Measurements from ENCODE around the gene SLC35B2. TPM values are rescaled to one million over a fixed set of nuclear protein-coding genes. Genes with fewer than 3 reads are reported as not detected.

Gene SLC35B2
- polyA plus RNA-seq, 1 experiment = 83.5 TPM

DNA sequence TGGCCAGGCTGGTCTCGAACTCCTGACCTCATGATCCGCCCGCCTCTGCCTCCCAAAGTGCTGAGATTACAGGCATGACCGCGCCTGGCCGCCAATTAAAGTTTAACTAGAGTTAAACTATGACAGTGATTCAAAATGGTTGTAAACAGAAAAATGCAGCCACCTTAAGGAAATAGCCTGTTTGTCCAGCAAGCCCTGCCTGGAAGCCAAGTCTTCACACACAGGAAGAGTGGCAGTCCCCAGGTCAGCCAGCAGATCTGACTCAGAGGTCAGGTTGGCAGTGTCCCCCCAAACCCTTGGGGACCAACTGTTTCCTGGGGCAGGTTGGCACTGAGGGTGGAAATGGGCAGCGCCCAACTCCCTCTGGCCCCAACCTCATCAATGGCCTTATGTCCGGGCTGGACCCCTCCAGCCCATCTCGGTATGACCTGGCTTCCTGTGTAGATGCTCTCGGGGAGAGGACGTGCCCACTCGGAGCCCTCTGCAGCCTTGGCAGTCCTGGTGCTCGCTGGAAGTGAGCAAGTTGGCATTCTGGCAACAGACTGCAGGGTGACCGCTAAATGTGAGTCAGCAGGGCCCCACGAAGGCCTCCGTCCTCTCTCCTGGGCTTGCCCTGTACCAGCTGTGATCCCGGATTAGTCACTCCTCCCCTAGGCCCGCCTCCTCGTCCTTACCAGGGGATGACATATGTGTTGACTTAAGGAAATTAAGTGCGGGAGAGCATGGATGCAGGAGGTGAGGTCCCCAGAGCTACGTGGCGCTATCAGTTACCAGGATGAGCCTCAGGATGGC, 20.1 kb downstream of the SLC35B2 start:
- TF ChIP-seq, protein P1, sequence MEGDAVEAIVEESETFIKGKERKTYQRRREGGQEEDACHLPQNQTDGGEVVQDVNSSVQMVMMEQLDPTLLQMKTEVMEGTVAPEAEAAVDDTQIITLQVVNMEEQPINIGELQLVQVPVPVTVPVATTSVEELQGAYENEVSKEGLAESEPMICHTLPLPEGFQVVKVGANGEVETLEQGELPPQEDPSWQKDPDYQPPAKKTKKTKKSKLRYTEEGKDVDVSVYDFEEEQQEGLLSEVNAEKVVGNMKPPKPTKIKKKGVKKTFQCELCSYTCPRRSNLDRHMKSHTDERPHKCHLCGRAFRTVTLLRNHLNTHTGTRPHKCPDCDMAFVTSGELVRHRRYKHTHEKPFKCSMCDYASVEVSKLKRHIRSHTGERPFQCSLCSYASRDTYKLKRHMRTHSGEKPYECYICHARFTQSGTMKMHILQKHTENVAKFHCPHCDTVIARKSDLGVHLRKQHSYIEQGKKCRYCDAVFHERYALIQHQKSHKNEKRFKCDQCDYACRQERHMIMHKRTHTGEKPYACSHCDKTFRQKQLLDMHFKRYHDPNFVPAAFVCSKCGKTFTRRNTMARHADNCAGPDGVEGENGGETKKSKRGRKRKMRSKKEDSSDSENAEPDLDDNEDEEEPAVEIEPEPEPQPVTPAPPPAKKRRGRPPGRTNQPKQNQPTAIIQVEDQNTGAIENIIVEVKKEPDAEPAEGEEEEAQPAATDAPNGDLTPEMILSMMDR (IDR thresholded peaks at IDR 0.05; ENCODE audit: low read depth, low read length) = no peak
- no peaks in the 10 kb centered on the region for H3K27me3 ChIP-seq (ENCODE audit: control insufficient read depth, insufficient read depth, low read length)
- H3K27ac ChIP-seq (ENCODE audit: low read depth, low read length) = peak overlapping the region; percentile 81
- peak; percentile 83 for DNase-seq (ENCODE audit: low read depth, low spot score)
- no peaks in the 10 kb centered on the region for H3K9me3 ChIP-seq (ENCODE audit: control insufficient read depth, insufficient read depth, low read length)
- H3K4me3 ChIP-seq (ENCODE audit: low read depth, low read length) = peak overlapping the region; percentile 70
- CTCF ChIA-PET = interaction anchor here (0.6 to 3.3 kb wide), 17 partner anchors 8 to 1318 kb away, joined by 3 to 83 read pairs (median 4); partner anchors contain the start of genes HSP90AB1, SLC29A1 and SLC35B2
- POLR2A ChIA-PET = interaction anchor here (0.9 to 1.6 kb wide), 5 partner anchors 8 to 441 kb away, joined by 3 to 12 read pairs (median 3); partner anchors contain the start of genes HSP90AB1 and SLC29A1

GRCh38 chr6:44235891-44236516, 21.3 kb downstream of the SLC35B2 start:
- Histone ChIP-seq H3K4me3 (ENCODE audit: low read depth, low read length) (no peak overlapping the region), H3K27ac (ENCODE audit: low read depth, low read length) (no peak overlapping the region), H3K27me3 (ENCODE audit: control insufficient read depth, insufficient read depth, low read length) (no peaks in the 10 kb centered on the region), H3K9me3 (ENCODE audit: control insufficient read depth, insufficient read depth, low read length) (no peaks in the 10 kb centered on the region)
- POLR2A ChIA-PET = no interaction called here
- CTCF ChIA-PET = interaction anchor here (1.4 to 3.3 kb wide), 8 partner anchors 9 to 141 kb away, joined by 3 to 83 read pairs (median 11); partner anchors contain the start of gene SLC29A1
- no peak for DNase-seq (ENCODE audit: low read depth, low spot score)
- TF ChIP-seq, protein P1 (IDR thresholded peaks at IDR 0.05; ENCODE audit: low read depth, low read length) = no peak

GRCh38 chr6:44235269-44235668, 22.1 kb downstream of the SLC35B2 start:
- Histone ChIP-seq H3K27me3 (ENCODE audit: control insufficient read depth, insufficient read depth, low read length) (no peaks in the 10 kb centered on the region), H3K27ac (ENCODE audit: low read depth, low read length) (peak overlapping the region; percentile 69), H3K9me3 (ENCODE audit: control insufficient read depth, insufficient read depth, low read length) (no peaks in the 10 kb centered on the region), H3K4me3 (ENCODE audit: low read depth, low read length) (no peak overlapping the region)
- CTCF ChIA-PET = interaction anchor here (0.9 to 3.3 kb wide), 25 partner anchors 11 to 146 kb away, joined by 3 to 83 read pairs (median 5); partner anchors contain the start of genes HSP90AB1 and SLC29A1
- no peak for DNase-seq (ENCODE audit: low read depth, low spot score)
- POLR2A ChIA-PET = interaction anchor here (1.4 to 2.1 kb wide), 2 partner anchors 11 to 16 kb away, joined by 3 to 27 read pairs; partner anchors contain the start of gene HSP90AB1
- TF ChIP-seq, protein P1 (IDR thresholded peaks at IDR 0.05; ENCODE audit: low read depth, low read length) = no peak

- DNase-seq (ENCODE audit: low read depth, low spot score) = peak; percentile 47
- CTCF ChIA-PET = interaction anchor here (0.7 to 3.3 kb wide), 36 partner anchors 8 to 534 kb away, joined by 3 to 83 read pairs (median 5); partner anchors contain the start of genes HSP90AB1 and SLC29A1
- Histone ChIP-seq H3K4me3 (ENCODE audit: low read depth, low read length) (no peak overlapping the region), H3K27ac (ENCODE audit: low read depth, low read length) (peak overlapping the region; percentile 69), H3K9me3 (ENCODE audit: control insufficient read depth, insufficient read depth, low read length) (no peaks in the 10 kb centered on the region), H3K27me3 (ENCODE audit: control insufficient read depth, insufficient read depth, low read length) (no peaks in the 10 kb centered on the region)
- TF ChIP-seq, protein P1 (IDR thresholded peaks at IDR 0.05; ENCODE audit: low read depth, low read length) = peak; percentile 88
- POLR2A ChIA-PET = interaction anchor here (0.6 to 2.1 kb wide), 5 partner anchors 11 to 118 kb away, joined by 3 to 27 read pairs (median 3); partner anchors contain the start of genes HSP90AB1 and SLC29A1
These were observed 23.0 kb downstream of the SLC35B2 start for GRCh38 chr6:44234101-44235025.

Measured in AG04450 (cell line).